GM18858 (cell line): ENCODE results near the gene IGDCC3.
"Not testable (repeated sequence)": the region's sequence is repeated elsewhere in the genome, so short reads cannot be mapped to it uniquely, and the experiment has no call there.

Experiments used
- ATAC-seq: cut with Tn5 transposase; IDR thresholded peaks from one replicate; pipeline ENCODE4 v1.9.1; 2021; ENCODE audit not compliant: unreplicated experiment

IGDCC3 gene

GRCh38 chr15:65406424-65407000 lies 28.7 kb upstream of the IGDCC3 start:
- no peak for ATAC-seq

GRCh38 chr15:65405791-65406423 lies 28.1 kb upstream of the IGDCC3 start:
- no peak for ATAC-seq

GRCh38 chr15:65404186-65404872 lies 26.5 kb upstream of the IGDCC3 start:
- no peak for ATAC-seq

GRCh38 chr15:65402961-65403360 lies 25.2 kb upstream of the IGDCC3 start:
- ATAC-seq: no peak

- no peak for ATAC-seq
These were observed 23.9 kb upstream of the IGDCC3 start for GRCh38 chr15:65401611-65402240.

GRCh38 chr15:65400760-65401610 lies 23.2 kb upstream of the IGDCC3 start:
- ATAC-seq: no peak

- no peak for ATAC-seq
These were observed 22.2 kb upstream of the IGDCC3 start for GRCh38 chr15:65399997-65400396.

- ATAC-seq: no peak
These were observed 21.4 kb upstream of the IGDCC3 start for GRCh38 chr15:65399001-65399706.

GRCh38 chr15:65398486-65398885 lies 20.7 kb upstream of the IGDCC3 start:
- not testable (repeated sequence) for ATAC-seq

- ATAC-seq: no peak
These were observed 19.1 kb upstream of the IGDCC3 start for GRCh38 chr15:65396965-65397317.

GRCh38 chr15:65396283-65396964 lies 18.6 kb upstream of the IGDCC3 start:
- no peak for ATAC-seq

- ATAC-seq: no peak
These were observed 17.9 kb upstream of the IGDCC3 start for GRCh38 chr15:65395567-65396202.

GRCh38 chr15:65394936-65395335 lies 17.1 kb upstream of the IGDCC3 start:
- no peak for ATAC-seq

GRCh38 chr15:65394280-65394789 lies 16.5 kb upstream of the IGDCC3 start:
- ATAC-seq: no peak

GRCh38 chr15:65393557-65393956 lies 15.8 kb upstream of the IGDCC3 start:
- ATAC-seq: no peak

GRCh38 chr15:65393091-65393490 lies 15.3 kb upstream of the IGDCC3 start:
- no peak for ATAC-seq

GRCh38 chr15:65392368-65392767 lies 14.6 kb upstream of the IGDCC3 start:
- no peak for ATAC-seq

- no peak for ATAC-seq
These were observed 13.9 kb upstream of the IGDCC3 start for GRCh38 chr15:65391732-65392131.

- no peak for ATAC-seq
These were observed 12.6 kb upstream of the IGDCC3 start for GRCh38 chr15:65390447-65390846.
